ENCODE measurements around the gene IFT88. TPM values are rescaled to one million over a fixed set of nuclear protein-coding genes. Genes with fewer than 3 reads are reported as not detected.
A peak's percentile ranks its signal among the peaks of the same experiment; 100 is the strongest.

Gene IFT88
- total RNA-seq, 2 donors from 2014 or later = 7.0 to 9.3 TPM

- Mint-ChIP-seq H3K27ac (no peak overlapping the region), H3K4me3 (no peak overlapping the region), H3K27me3 (no peaks in the 10 kb centered on the region), H3K36me3 (ENCODE audit: low read depth) (peaks cover 5% of the 10 kb centered on the region), H3K4me1 (no peaks in the 10 kb centered on the region)
- no peak for ATAC-seq
- H3K9me3 ChIP-seq (ENCODE audit: control insufficient read depth, low read length, poor library complexity, severe bottlenecking) = no peaks in the 10 kb centered on the region
- DNase-seq = no peak
These were observed 6.7 kb downstream of the IFT88 start for GRCh38 chr13:20573636-20574035.

- H3K9me3 ChIP-seq (ENCODE audit: control insufficient read depth, low read length, poor library complexity, severe bottlenecking) = no peaks in the 10 kb centered on the region
- Mint-ChIP-seq H3K27ac (no peak overlapping the region), H3K36me3 (ENCODE audit: low read depth) (peaks cover 19% of the 10 kb centered on the region), H3K4me1 (peaks cover 2% of the 10 kb centered on the region), H3K27me3 (no peaks in the 10 kb centered on the region), H3K4me3 (no peak overlapping the region)
- no peak for ATAC-seq
- no peak for DNase-seq
These were observed 12.2 kb downstream of the IFT88 start for GRCh38 chr13:20579191-20579590.

- no peak overlapping the region for H3K4me3 Mint-ChIP-seq
These were observed 13.3 kb downstream of the IFT88 start for GRCh38 chr13:20580257-20580656.

GRCh38 chr13:20582026-20582425 is 15.1 kb downstream of the IFT88 start:
- no peak for DNase-seq
- H3K9me3 ChIP-seq (ENCODE audit: control insufficient read depth, low read length, poor library complexity, severe bottlenecking) = no peaks in the 10 kb centered on the region
- Mint-ChIP-seq H3K4me1 (peaks cover 2% of the 10 kb centered on the region), H3K27me3 (no peaks in the 10 kb centered on the region), H3K4me3 (no peak overlapping the region), H3K36me3 (ENCODE audit: low read depth) (peaks cover 18% of the 10 kb centered on the region), H3K27ac (no peak overlapping the region)
- no peak for ATAC-seq

More at GRCh38 chr13:20580257-20580656, 13.3 kb downstream of the IFT88 start:
- ATAC-seq = no peak
- Mint-ChIP-seq H3K27ac (no peak overlapping the region), H3K36me3 (ENCODE audit: low read depth) (peaks cover 21% of the 10 kb centered on the region), H3K4me1 (peaks cover 2% of the 10 kb centered on the region), H3K27me3 (no peaks in the 10 kb centered on the region)
- no peak for DNase-seq
- H3K9me3 ChIP-seq (ENCODE audit: control insufficient read depth, low read length, poor library complexity, severe bottlenecking) = no peaks in the 10 kb centered on the region

- Mint-ChIP-seq H3K27ac (no peak overlapping the region), H3K4me1 (peaks cover under 1% of the 10 kb centered on the region), H3K4me3 (no peak overlapping the region), H3K36me3 (ENCODE audit: low read depth) (peaks cover 15% of the 10 kb centered on the region), H3K27me3 (no peaks in the 10 kb centered on the region)
- no peaks in the 10 kb centered on the region for H3K9me3 ChIP-seq (ENCODE audit: control insufficient read depth, low read length, poor library complexity, severe bottlenecking)
- ATAC-seq (no peak), DNase-seq (no peak)
These were observed 16.9 kb downstream of the IFT88 start for GRCh38 chr13:20583803-20584293.

- H3K27ac Mint-ChIP-seq = no peak overlapping the region
- H3K4me1 Mint-ChIP-seq = no peaks in the 10 kb centered on the region
- no peaks in the 10 kb centered on the region for H3K27me3 Mint-ChIP-seq
- ATAC-seq = no peak
- DNase-seq = no peak
- H3K4me3 Mint-ChIP-seq = no peak overlapping the region
- peaks cover 13% of the 10 kb centered on the region for H3K36me3 Mint-ChIP-seq (ENCODE audit: low read depth)
- no peaks in the 10 kb centered on the region for H3K9me3 ChIP-seq (ENCODE audit: control insufficient read depth, low read length, poor library complexity, severe bottlenecking)
These were observed 18.4 kb downstream of the IFT88 start for GRCh38 chr13:20585371-20585770.

- Mint-ChIP-seq H3K36me3 (ENCODE audit: low read depth) (peaks cover 5% of the 10 kb centered on the region), H3K27ac (peak overlapping the region; percentile 19), H3K4me1 (no peaks in the 10 kb centered on the region), H3K27me3 (no peaks in the 10 kb centered on the region), H3K4me3 (no peak overlapping the region)
- H3K9me3 ChIP-seq (ENCODE audit: control insufficient read depth, low read length, poor library complexity, severe bottlenecking) = no peaks in the 10 kb centered on the region
- DNase-seq (no peak), ATAC-seq (no peak)
These were observed 21.7 kb downstream of the IFT88 start for GRCh38 chr13:20588529-20589110.

GRCh38 chr13:20590561-20590960 is 23.6 kb downstream of the IFT88 start:
- ATAC-seq (no peak), DNase-seq (no peak)
- H3K9me3 ChIP-seq (ENCODE audit: control insufficient read depth, low read length, poor library complexity, severe bottlenecking) = no peaks in the 10 kb centered on the region
- no peak overlapping the region for H3K27ac Mint-ChIP-seq
- H3K4me3 Mint-ChIP-seq = no peak overlapping the region
- H3K27me3 Mint-ChIP-seq = no peaks in the 10 kb centered on the region
- H3K36me3 Mint-ChIP-seq (ENCODE audit: low read depth) = peaks cover under 1% of the 10 kb centered on the region
- H3K4me1 Mint-ChIP-seq = no peaks in the 10 kb centered on the region

GRCh38 chr13:20592606-20593005 is 25.6 kb downstream of the IFT88 start:
- DNase-seq = no peak
- H3K27ac Mint-ChIP-seq = no peak overlapping the region
- no peak overlapping the region for H3K4me3 Mint-ChIP-seq
- H3K4me1 Mint-ChIP-seq = no peaks in the 10 kb centered on the region
- H3K36me3 Mint-ChIP-seq (ENCODE audit: low read depth) = peaks cover 4% of the 10 kb centered on the region
- no peaks in the 10 kb centered on the region for H3K27me3 Mint-ChIP-seq
- no peak for ATAC-seq
- H3K9me3 ChIP-seq (ENCODE audit: control insufficient read depth, low read length, poor library complexity, severe bottlenecking) = no peaks in the 10 kb centered on the region

GRCh38 chr13:20594280-20594679 is 27.3 kb downstream of the IFT88 start:
- Mint-ChIP-seq H3K4me3 (no peak overlapping the region), H3K27ac (no peak overlapping the region), H3K4me1 (no peaks in the 10 kb centered on the region), H3K36me3 (ENCODE audit: low read depth) (peaks cover 4% of the 10 kb centered on the region), H3K27me3 (no peaks in the 10 kb centered on the region)
- DNase-seq (no peak), ATAC-seq (no peak)
- H3K9me3 ChIP-seq (ENCODE audit: control insufficient read depth, low read length, poor library complexity, severe bottlenecking) = no peaks in the 10 kb centered on the region

- H3K27me3 Mint-ChIP-seq = no peaks in the 10 kb centered on the region
- no peak overlapping the region for H3K4me3 Mint-ChIP-seq
- H3K4me1 Mint-ChIP-seq = no peaks in the 10 kb centered on the region
- ATAC-seq = no peak
- peaks cover 7% of the 10 kb centered on the region for H3K36me3 Mint-ChIP-seq (ENCODE audit: low read depth)
- DNase-seq = no peak
- H3K9me3 ChIP-seq (ENCODE audit: control insufficient read depth, low read length, poor library complexity, severe bottlenecking) = no peaks in the 10 kb centered on the region
- H3K27ac Mint-ChIP-seq = no peak overlapping the region
These were observed 40.1 kb downstream of the IFT88 start for GRCh38 chr13:20607015-20607414.

GRCh38 chr13:20608438-20609020 is 41.6 kb downstream of the IFT88 start:
- ATAC-seq (no peak), DNase-seq (no peak)
- no peak overlapping the region for H3K4me3 Mint-ChIP-seq
- H3K27me3 Mint-ChIP-seq = no peaks in the 10 kb centered on the region
- H3K27ac Mint-ChIP-seq = no peak overlapping the region
- no peaks in the 10 kb centered on the region for H3K9me3 ChIP-seq (ENCODE audit: control insufficient read depth, low read length, poor library complexity, severe bottlenecking)
- no peaks in the 10 kb centered on the region for H3K4me1 Mint-ChIP-seq
- peaks cover 7% of the 10 kb centered on the region for H3K36me3 Mint-ChIP-seq (ENCODE audit: low read depth)

- Mint-ChIP-seq H3K36me3 (ENCODE audit: low read depth) (peaks cover 7% of the 10 kb centered on the region), H3K27ac (no peak overlapping the region), H3K4me1 (no peaks in the 10 kb centered on the region), H3K4me3 (no peak overlapping the region), H3K27me3 (no peaks in the 10 kb centered on the region)
- H3K9me3 ChIP-seq (ENCODE audit: control insufficient read depth, low read length, poor library complexity, severe bottlenecking) = no peaks in the 10 kb centered on the region
- DNase-seq (no peak), ATAC-seq (no peak)
These were observed 42.2 kb downstream of the IFT88 start for GRCh38 chr13:20609145-20609544.

- no peak for ATAC-seq
- no peak overlapping the region for H3K4me3 Mint-ChIP-seq
These were observed 43.0 kb downstream of the IFT88 start for GRCh38 chr13:20610006-20610405.

More at GRCh38 chr13:20610006-20610405, 43.0 kb downstream of the IFT88 start:
- no peaks in the 10 kb centered on the region for H3K4me1 Mint-ChIP-seq
- H3K27me3 Mint-ChIP-seq = no peaks in the 10 kb centered on the region
- no peaks in the 10 kb centered on the region for H3K9me3 ChIP-seq (ENCODE audit: control insufficient read depth, low read length, poor library complexity, severe bottlenecking)
- no peak for DNase-seq
- peaks cover 7% of the 10 kb centered on the region for H3K36me3 Mint-ChIP-seq (ENCODE audit: low read depth)
- H3K27ac Mint-ChIP-seq = no peak overlapping the region
